H1 (cell line): ENCODE data around the gene KIAA1755. TPM values are rescaled to one million over a fixed set of nuclear protein-coding genes. Genes with fewer than 3 reads are reported as not detected.

ENCODE experiments used
- CTCF ChIA-PET: fragments of 300-600 bp; sonication (Branson Sonifier 250); formaldehyde crosslinking; loops from one replicate; lab custom pipeline; 2021; ENCODE audit not compliant: partially characterized antibody; lab: Charles Lee
- POLR2A ChIA-PET: fragments of 300-600 bp; sonication (Branson Sonifier 250); formaldehyde crosslinking; loops from one replicate; lab custom pipeline; 2021; ENCODE audit warnings: inconsistent platforms; ENCODE audit not compliant: partially characterized antibody; lab: Charles Lee
- DNase-seq, 2 experiments: peaks; one replicate each; pipeline versions ENCODE4 v3.0.0 to v3.0.0-alpha.2; 2010 to 2022; ENCODE audit warnings: low spot score in 2 of 2, low read depth in 1 of 2, mixed read lengths in 1 of 2
- FAIRE-seq: peaks from 2 replicates; lab custom pipeline; 2011; peaks lifted over from hg19 to GRCh38; lab: Jason Lieb, UNC
- H2AFZ ChIP-seq: 2 replicates; pipeline ENCODE4 v1.8.1; 2012; ENCODE audit warnings: low read length, inconsistent platforms
- H2AK5ac ChIP-seq: 2 replicates; pipeline ENCODE4 v1.6.1; 2013; ENCODE audit warnings: low read depth, low read length
- H2BK120ac ChIP-seq: replicated peaks from 2 replicates; pipeline ENCODE3; 2013; ENCODE audit warnings: low read depth, low read length, inconsistent platforms
- H2BK12ac ChIP-seq: 2 replicates; pipeline ENCODE4 v1.6.1; 2013; ENCODE audit warnings: low read depth, low read length
- H2BK15ac ChIP-seq: 2 replicates; pipeline ENCODE4 v1.6.1; 2013; ENCODE audit warnings: low read length
- H2BK20ac ChIP-seq: 2 replicates; pipeline ENCODE4 v1.6.1; 2013; ENCODE audit warnings: low read length
- H2BK5ac ChIP-seq: 2 replicates; pipeline ENCODE4 v1.6.1; 2013; ENCODE audit warnings: low read depth, low read length
- H3K14ac ChIP-seq: 2 replicates; pipeline ENCODE4 v1.6.1; 2013; ENCODE audit warnings: inconsistent platforms; ENCODE audit not compliant: insufficient read length
- H3K18ac ChIP-seq: 2 replicates; pipeline ENCODE4 v1.6.1; 2013; ENCODE audit warnings: low read length; ENCODE audit errors: extremely low read depth
- H3K23ac ChIP-seq: 2 replicates; pipeline ENCODE4 v1.6.1; 2013; ENCODE audit warnings: inconsistent platforms; ENCODE audit not compliant: insufficient read length
- H3K23me2 ChIP-seq: 2 replicates; pipeline ENCODE4 v1.6.1; 2013; ENCODE audit warnings: low read depth, low read length
- H3K27ac ChIP-seq: 2 replicates; pipeline ENCODE4 v1.6.1; 2011; ENCODE audit warnings: low read depth, low read length, inconsistent platforms
- H3K27me3 ChIP-seq, 4 experiments: replicated peaks in 1 of 4; 1 replicate in 1 of 4; 2 replicates in 3 of 4; pipeline versions ENCODE4 v1.6.1 to v1.8.1; 2011 to 2013; ENCODE audit warnings: low read length in 3 of 4, mild to moderate bottlenecking in 3 of 4, inconsistent platforms in 2 of 4, mixed read lengths in 2 of 4, moderate library complexity in 1 of 4; ENCODE audit not compliant: control insufficient read depth in 3 of 4, insufficient read depth in 3 of 4; ENCODE audit errors: extremely low read depth in 1 of 4
- H3K36me3 ChIP-seq, 4 experiments: 2 replicates each; pipeline versions ENCODE4 v1.6.1 to v1.8.1; 2011 to 2013; ENCODE audit warnings: mild to moderate bottlenecking in 4 of 4, low read length in 3 of 4, moderate library complexity in 2 of 4, control low read depth in 1 of 4, inconsistent platforms in 1 of 4; ENCODE audit not compliant: insufficient read depth in 4 of 4, control insufficient read depth in 2 of 4
- H3K4ac ChIP-seq: replicated peaks from 2 replicates; pipeline ENCODE3; 2013; ENCODE audit warnings: low read length, low read depth, mixed read lengths, inconsistent platforms; ENCODE audit not compliant: insufficient read length
- H3K4me1 ChIP-seq, 4 experiments: replicated peaks in 1 of 4; 1 replicate in 1 of 4; 2 replicates in 3 of 4; pipeline versions ENCODE4 v1.6.1 to v1.8.1; 2011 to 2013; ENCODE audit warnings: low read length in 3 of 4, inconsistent platforms in 2 of 4, mixed read lengths in 1 of 4; ENCODE audit not compliant: insufficient read depth in 4 of 4, control insufficient read depth in 3 of 4
- H3K4me2 ChIP-seq, 2 experiments: 2 replicates each; pipeline versions ENCODE4 v1.6.1 to v1.8.1; 2011 to 2013; ENCODE audit warnings: low read depth in 2 of 2, low read length in 2 of 2, control low read depth in 1 of 2, inconsistent platforms in 1 of 2, mild to moderate bottlenecking in 1 of 2; ENCODE audit not compliant: insufficient read depth in 1 of 2
- H3K4me3 ChIP-seq, 4 experiments: fragments of 200-600, 300-600 bp in 1 of 4; sonication (generic), shearing (Covaris generic), sonication (Bioruptor Twin) in 1 of 4; 2 replicates each; pipeline versions ENCODE4 v1.5.1 to v1.8.1; 2011 to 2016; ENCODE audit warnings: low read length in 4 of 4, low read depth in 3 of 4, control low read depth in 2 of 4, inconsistent platforms in 2 of 4, mild to moderate bottlenecking in 2 of 4, mixed read lengths in 1 of 4, moderate library complexity in 1 of 4; ENCODE audit not compliant: insufficient read depth in 2 of 4; ENCODE audit errors: extremely low read depth in 1 of 4
- H3K56ac ChIP-seq: replicated peaks from 2 replicates; pipeline ENCODE3; 2013; ENCODE audit warnings: low read depth, mild to moderate bottlenecking, mixed read lengths, low read length, inconsistent platforms; ENCODE audit not compliant: insufficient read length
- H3K79me1 ChIP-seq: 2 replicates; pipeline ENCODE4 v1.6.1; 2013; ENCODE audit warnings: low read depth, low read length, control low read depth
- H3K79me2 ChIP-seq, 2 experiments: 2 replicates each; pipeline versions ENCODE4 v1.6.1 to v1.8.1; 2012 to 2013; ENCODE audit warnings: low read length in 2 of 2, mild to moderate bottlenecking in 2 of 2, inconsistent platforms in 1 of 2; ENCODE audit not compliant: insufficient read depth in 2 of 2, control insufficient read depth in 1 of 2
- H3K9ac ChIP-seq, 4 experiments: replicated peaks in 1 of 4; 1 replicate in 1 of 4; 2 replicates in 3 of 4; pipeline versions ENCODE4 v1.6.1 to v1.8.1; 2011 to 2013; ENCODE audit warnings: low read depth in 3 of 4, low read length in 3 of 4, control low read depth in 2 of 4, mild to moderate bottlenecking in 2 of 4, moderate library complexity in 2 of 4, inconsistent platforms in 1 of 4; ENCODE audit errors: extremely low read depth in 1 of 4
- H3K9me3 ChIP-seq, 2 experiments: 2 replicates each; pipeline versions ENCODE4 v1.6.1 to v1.8.1; 2012 to 2013; ENCODE audit warnings: mild to moderate bottlenecking in 2 of 2, moderate library complexity in 2 of 2, control low read depth in 1 of 2, inconsistent platforms in 1 of 2, low read depth in 1 of 2, low read length in 1 of 2, mixed read lengths in 1 of 2; ENCODE audit not compliant: insufficient read depth in 2 of 2
- H4K20me1 ChIP-seq, 2 experiments: replicated peaks in 1 of 2; 2 replicates each; pipeline versions ENCODE3 to v1.8.1; 2011 to 2013; ENCODE audit warnings: inconsistent platforms in 2 of 2, low read length in 2 of 2, mild to moderate bottlenecking in 1 of 2; ENCODE audit not compliant: insufficient read depth in 2 of 2, control insufficient read depth in 1 of 2
- H4K5ac ChIP-seq: 2 replicates; pipeline ENCODE4 v1.6.1; 2013; ENCODE audit warnings: low read length, low read depth, mixed read lengths, inconsistent platforms; ENCODE audit not compliant: insufficient read length
- H4K8ac ChIP-seq: 2 replicates; pipeline ENCODE4 v1.8.0; 2013; ENCODE audit warnings: mild to moderate bottlenecking, moderate library complexity, low read length, inconsistent platforms; ENCODE audit not compliant: insufficient read depth; ENCODE audit errors: extremely low read depth
- H4K91ac ChIP-seq: replicated peaks from 2 replicates; pipeline ENCODE3; 2013; ENCODE audit warnings: low read length, mixed read lengths, inconsistent platforms; ENCODE audit not compliant: insufficient read length
- CEBPB ChIP-seq: IDR thresholded peaks from 2 replicates; pipeline ENCODE4 v1.6.1; 2012; ENCODE audit warnings: low read depth, low read length
- POLR2AphosphoS5 ChIP-seq: IDR thresholded peaks from 2 replicates; pipeline ENCODE4 v1.6.1; 2011; ENCODE audit warnings: low read depth, low read length
- SIX5 ChIP-seq: IDR thresholded peaks from 2 replicates; pipeline ENCODE4 v1.6.1; 2011; ENCODE audit warnings: mild to moderate bottlenecking, low read depth, low read length
- TAF7 ChIP-seq: optimal IDR thresholded peaks from 2 replicates; pipeline ENCODE3; 2011; ENCODE audit warnings: low read depth, mild to moderate bottlenecking, inconsistent platforms, low read length, moderate library complexity, borderline replicate concordance
- WGBS, 2 experiments: shearing (Covaris generic) in 1 of 2; methylation state at CpG; one replicate each; pipeline versions ENCODE4 v1.1.6 to v1.1.7; 2013 to 2015; ENCODE audit warnings: low lambda C conversion rate in 2 of 2, mixed read lengths in 2 of 2, inconsistent platforms in 1 of 2, low coverage in 1 of 2, missing lambda C conversion rate in 1 of 2; ENCODE audit not compliant: insufficient replicate concordance in 2 of 2, insufficient coverage in 1 of 2, insufficient read length in 1 of 2; ENCODE audit errors: extremely low coverage in 1 of 2, missing lambda C conversion rate in 1 of 2; 5-methylcytosine and 5-hydroxymethylcytosine counted together
- polyA plus RNA-seq, 7 experiments: library from polyadenylated mRNA; depleted of rRNA in 3 of 7; stranded (reverse) in 5 of 7; unstranded in 2 of 7; fragments of >200 nt in 5 of 7; fragments of 200-250 nt in 2 of 7; gene quantifications; 1 replicate in 5 of 7; 2 replicates in 1 of 7; 4 replicates in 1 of 7; pipeline versions ENCODE4 v1.2.1 to v1.2.3, GENCODE V29; 2011 to 2013; ENCODE audit warnings: missing spikeins in 2 of 7, mixed read lengths in 2 of 7
- total RNA-seq: library from RNA; stranded (reverse); fragmentation: NEBNext Ultra II Directional; extraction: Animal tissue kit (Norgen Biotek cat#: 25700); gene quantifications from 2 replicates; pipeline ENCODE4 v1.2.1, GENCODE V29; 2021

Gene KIAA1755
- total and polyA plus RNA-seq, 2 of the 8 experiments (the other 6 are each of a cell fraction or from before 2014, with no cell fraction given): 0.23 TPM; not detected in 1

- Histone ChIP-seq H4K5ac (no peak overlapping the region), H2BK5ac (no peak overlapping the region), H4K8ac (no peak overlapping the region)
- DNase-seq: no peak
- no peak for TF ChIP-seq TAF7
- no peak for TF ChIP-seq SIX5
- TF ChIP-seq CEBPB: no peak
- no peak for TF ChIP-seq POLR2AphosphoS5
- TF ChIP-seq, all 59 proteins: peak for 0
- Histone ChIP-seq H3K14ac (no peak overlapping the region), H3K23me2 (peaks cover 2% of the 10 kb centered on the region; the same call in 1 of the 2 replicates), H3K4me2 (no peak overlapping the region), H3K9ac (no peak overlapping the region), H3K4ac (no peak overlapping the region), H4K20me1 (no peaks in the 10 kb centered on the region), H3K27ac (no peak overlapping the region), H2BK120ac (no peak overlapping the region), H2BK20ac (no peak overlapping the region), H3K79me1 (no peaks in the 10 kb centered on the region), H2BK12ac (no peak overlapping the region), H2AFZ (no peak overlapping the region), H4K91ac (no peak overlapping the region), H3K18ac (no peak overlapping the region), H3K56ac (no peak overlapping the region), H3K23ac (no peak overlapping the region), H3K4me3 (no peak overlapping the region), H3K27me3 (no peaks in the 10 kb centered on the region), H3K4me1 (no peaks in the 10 kb centered on the region), H2BK15ac (no peak overlapping the region), H2AK5ac (no peak overlapping the region), H3K9me3 (no peaks in the 10 kb centered on the region), H3K79me2 (no peaks in the 10 kb centered on the region), H3K36me3 (no peaks in the 10 kb centered on the region)
- 50% methylated on average over 1 of the region's 1 CpG; no CpG with 5 or more reads in 1 of the 2 experiments for WGBS, 2 experiments
- POLR2A ChIA-PET: interaction anchor here (0.8 kb wide), 1 partner anchor 8 kb away, joined by 3 read pairs; no protein-coding TSS in a partner anchor
- CTCF ChIA-PET: interaction anchor here (0.8 to 3.6 kb wide), 5 partner anchors 17 to 140 kb away, joined by 3 to 24 read pairs (median 3); no protein-coding TSS in a partner anchor
- FAIRE-seq: no peak
Measured at GRCh38 chr20:38197619-38198018, 62.9 kb downstream of the KIAA1755 start.
